ENCODE results near the gene OOSP1. TPM values are rescaled to one million over a fixed set of nuclear protein-coding genes. Genes with fewer than 3 reads are reported as not detected.
A peak's percentile ranks its signal among the peaks of the same experiment; 100 is the strongest.

OOSP1 gene
- total and polyA plus RNA-seq, 2 experiments from 2014 or later = 0.48 to 0.71 TPM

DNA sequence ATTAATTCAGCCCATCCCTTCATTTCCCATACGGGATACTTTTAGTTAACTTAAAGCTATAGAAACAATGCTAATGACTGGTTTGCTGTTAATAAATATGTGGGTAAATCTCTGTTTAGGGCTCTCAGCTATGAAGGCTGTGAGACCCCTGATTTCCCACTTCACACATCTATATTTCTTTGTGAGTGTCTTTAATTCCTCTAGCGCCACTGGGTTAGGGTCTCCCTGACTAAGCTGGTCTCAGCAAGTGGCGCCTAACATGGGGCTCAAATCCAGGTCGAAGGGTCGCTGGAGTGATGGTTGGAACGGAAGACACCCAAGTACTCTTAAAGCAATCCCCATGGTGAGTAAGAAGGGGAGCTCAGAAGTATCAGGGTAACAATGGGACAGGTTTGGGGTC, 14.4 kb upstream of the OOSP1 start:
- DNase-seq (ENCODE audit: low read depth in 1 of 2, low spot score in 1 of 2) = peak in 1 of 2 donors; percentile 1
- no peak overlapping the region for H3K4me3 ChIP-seq
- TF ChIP-seq, protein P1, sequence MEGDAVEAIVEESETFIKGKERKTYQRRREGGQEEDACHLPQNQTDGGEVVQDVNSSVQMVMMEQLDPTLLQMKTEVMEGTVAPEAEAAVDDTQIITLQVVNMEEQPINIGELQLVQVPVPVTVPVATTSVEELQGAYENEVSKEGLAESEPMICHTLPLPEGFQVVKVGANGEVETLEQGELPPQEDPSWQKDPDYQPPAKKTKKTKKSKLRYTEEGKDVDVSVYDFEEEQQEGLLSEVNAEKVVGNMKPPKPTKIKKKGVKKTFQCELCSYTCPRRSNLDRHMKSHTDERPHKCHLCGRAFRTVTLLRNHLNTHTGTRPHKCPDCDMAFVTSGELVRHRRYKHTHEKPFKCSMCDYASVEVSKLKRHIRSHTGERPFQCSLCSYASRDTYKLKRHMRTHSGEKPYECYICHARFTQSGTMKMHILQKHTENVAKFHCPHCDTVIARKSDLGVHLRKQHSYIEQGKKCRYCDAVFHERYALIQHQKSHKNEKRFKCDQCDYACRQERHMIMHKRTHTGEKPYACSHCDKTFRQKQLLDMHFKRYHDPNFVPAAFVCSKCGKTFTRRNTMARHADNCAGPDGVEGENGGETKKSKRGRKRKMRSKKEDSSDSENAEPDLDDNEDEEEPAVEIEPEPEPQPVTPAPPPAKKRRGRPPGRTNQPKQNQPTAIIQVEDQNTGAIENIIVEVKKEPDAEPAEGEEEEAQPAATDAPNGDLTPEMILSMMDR (IDR thresholded peaks at IDR 0.05; ENCODE audit: low read depth, low read length) = no peak

GRCh38 chr11:59931688-59932087, 6.5 kb upstream of the OOSP1 start:
- Histone ChIP-seq H3K4me3 (no peak overlapping the region), H3K27me3 (no peaks in the 10 kb centered on the region), H3K36me3 (no peaks in the 10 kb centered on the region), H3K27ac (no peak overlapping the region), H3K4me1 (ENCODE audit: low read depth) (no peaks in the 10 kb centered on the region), H3K9me3 (ENCODE audit: low read depth) (no peaks in the 10 kb centered on the region)
- TF ChIP-seq, protein P1 (IDR thresholded peaks at IDR 0.05; ENCODE audit: low read depth, low read length) = no peak
- DNase-seq (ENCODE audit: low read depth in 1 of 2, low spot score in 1 of 2) = no peak

More for the DNA sequence above, 14.4 kb upstream of the OOSP1 start:
- Histone ChIP-seq H3K27ac (no peak overlapping the region), H3K9me3 (ENCODE audit: low read depth) (no peaks in the 10 kb centered on the region), H3K36me3 (no peaks in the 10 kb centered on the region), H3K27me3 (no peaks in the 10 kb centered on the region), H3K4me1 (ENCODE audit: low read depth) (no peaks in the 10 kb centered on the region)

DNA sequence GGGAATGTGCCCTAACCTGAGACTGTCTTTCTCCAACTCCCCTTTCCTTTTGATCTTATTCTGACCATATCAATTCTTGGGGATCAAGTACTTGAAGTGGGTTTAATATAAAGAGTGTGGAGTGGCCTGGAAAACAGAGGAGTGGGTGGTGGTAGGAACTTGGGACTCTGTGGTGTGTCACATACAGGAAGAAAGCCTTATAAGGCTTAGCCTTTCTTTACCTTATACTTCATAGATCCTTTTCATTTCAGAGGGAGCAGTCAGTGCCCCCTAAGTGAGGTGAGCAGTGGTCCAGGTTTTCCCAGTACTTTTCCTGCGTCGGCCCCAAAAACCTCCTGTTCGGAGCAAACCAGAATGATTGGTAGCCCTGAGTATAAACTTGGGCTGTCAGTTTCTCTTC, 486 bp downstream of the OOSP1 start:
- Histone ChIP-seq H3K27ac (no peak overlapping the region), H3K36me3 (no peaks in the 10 kb centered on the region), H3K27me3 (no peaks in the 10 kb centered on the region), H3K9me3 (ENCODE audit: low read depth) (no peaks in the 10 kb centered on the region), H3K4me1 (ENCODE audit: low read depth) (no peaks in the 10 kb centered on the region), H3K4me3 (no peak overlapping the region)
- TF ChIP-seq, protein P1 (IDR thresholded peaks at IDR 0.05; ENCODE audit: low read depth, low read length) = no peak
- DNase-seq (ENCODE audit: low read depth in 1 of 2, low spot score in 1 of 2) = no peak

- Histone ChIP-seq H3K27me3 (no peaks in the 10 kb centered on the region), H3K4me3 (no peak overlapping the region), H3K9me3 (ENCODE audit: low read depth) (no peaks in the 10 kb centered on the region), H3K27ac (no peak overlapping the region), H3K4me1 (ENCODE audit: low read depth) (peaks cover 3% of the 10 kb centered on the region), H3K36me3 (no peaks in the 10 kb centered on the region)
- DNase-seq (ENCODE audit: low read depth in 1 of 2, low spot score in 1 of 2) = no peak
- TF ChIP-seq, protein P1 (IDR thresholded peaks at IDR 0.05; ENCODE audit: low read depth, low read length) = no peak
These were observed 1.2 kb downstream of the OOSP1 start for GRCh38 chr11:59939482-59939881.

- Histone ChIP-seq H3K27ac (no peak overlapping the region), H3K27me3 (no peaks in the 10 kb centered on the region), H3K9me3 (ENCODE audit: low read depth) (no peaks in the 10 kb centered on the region), H3K4me1 (ENCODE audit: low read depth) (peaks cover 12% of the 10 kb centered on the region), H3K4me3 (no peak overlapping the region), H3K36me3 (no peaks in the 10 kb centered on the region)
- no peak for DNase-seq (ENCODE audit: low read depth in 1 of 2, low spot score in 1 of 2)
- TF ChIP-seq, protein P1 (IDR thresholded peaks at IDR 0.05; ENCODE audit: low read depth, low read length) = no peak
These were observed 2.9 kb downstream of the OOSP1 start for GRCh38 chr11:59941091-59941490.

Measured in cardiac muscle cell (in vitro differentiated cells and primary cell).